ENCODE results near the gene PLD4. TPM values are rescaled to one million over a fixed set of nuclear protein-coding genes. Genes with fewer than 3 reads are reported as not detected.
A peak's percentile ranks its signal among the peaks of the same experiment; 100 is the strongest.

PLD4 gene
- total RNA-seq, 4 donors from 2014 or later: 1.7 to 4.1 TPM; not detected in 2

DNA sequence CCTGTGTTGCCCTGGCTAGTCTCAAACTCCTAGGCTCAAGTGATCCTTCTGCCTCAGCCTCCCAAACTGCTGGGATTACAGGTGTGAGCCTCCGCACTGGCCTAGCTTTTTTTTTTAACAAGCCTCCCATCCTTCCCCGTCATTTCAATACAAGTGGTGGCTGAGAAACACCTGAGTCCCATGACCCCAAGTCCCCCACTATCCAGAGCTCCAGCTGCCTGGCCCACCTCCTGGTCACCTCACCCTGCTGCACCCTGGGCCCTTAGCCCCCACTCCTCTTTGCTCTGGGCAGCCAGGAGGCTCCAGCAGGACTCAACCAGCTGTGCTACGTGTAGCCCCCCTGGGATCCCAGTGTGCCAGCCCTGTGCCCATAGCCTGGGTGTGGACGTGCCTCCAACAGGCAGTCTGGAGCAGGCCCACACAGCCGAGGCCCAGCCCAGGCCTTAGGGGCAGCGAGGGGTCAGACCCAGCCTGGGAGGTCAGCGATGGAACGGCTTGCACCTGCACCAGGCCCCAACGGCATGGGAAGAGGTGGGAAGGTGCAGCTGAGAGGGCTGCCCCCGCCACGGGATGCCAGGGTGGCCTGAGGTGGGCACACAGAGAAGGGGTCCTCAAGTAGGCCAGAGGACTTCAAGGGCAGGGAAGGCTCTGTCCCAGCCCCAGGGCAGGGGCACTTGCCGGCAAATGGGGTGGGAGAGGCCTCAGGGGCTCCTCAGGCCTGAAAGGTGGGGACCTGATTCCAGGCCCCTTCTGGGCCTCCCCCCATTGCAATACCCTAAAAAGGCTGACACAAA is 47.0 kb downstream of the PLD4 start:
- peak overlapping the region in 3 of 4 donors; percentile 65 to 91 (median 90) for H3K27ac ChIP-seq
- peaks cover 0 to 98% (median 19%) of the 10 kb centered on the region in 4 donors for H3K4me1 ChIP-seq
- H3K9me3 ChIP-seq: no peaks in the 10 kb centered on the region
- no peak for TF ChIP-seq POLR2A (IDR thresholded peaks at IDR 0.05)
- TF ChIP-seq, protein P1, sequence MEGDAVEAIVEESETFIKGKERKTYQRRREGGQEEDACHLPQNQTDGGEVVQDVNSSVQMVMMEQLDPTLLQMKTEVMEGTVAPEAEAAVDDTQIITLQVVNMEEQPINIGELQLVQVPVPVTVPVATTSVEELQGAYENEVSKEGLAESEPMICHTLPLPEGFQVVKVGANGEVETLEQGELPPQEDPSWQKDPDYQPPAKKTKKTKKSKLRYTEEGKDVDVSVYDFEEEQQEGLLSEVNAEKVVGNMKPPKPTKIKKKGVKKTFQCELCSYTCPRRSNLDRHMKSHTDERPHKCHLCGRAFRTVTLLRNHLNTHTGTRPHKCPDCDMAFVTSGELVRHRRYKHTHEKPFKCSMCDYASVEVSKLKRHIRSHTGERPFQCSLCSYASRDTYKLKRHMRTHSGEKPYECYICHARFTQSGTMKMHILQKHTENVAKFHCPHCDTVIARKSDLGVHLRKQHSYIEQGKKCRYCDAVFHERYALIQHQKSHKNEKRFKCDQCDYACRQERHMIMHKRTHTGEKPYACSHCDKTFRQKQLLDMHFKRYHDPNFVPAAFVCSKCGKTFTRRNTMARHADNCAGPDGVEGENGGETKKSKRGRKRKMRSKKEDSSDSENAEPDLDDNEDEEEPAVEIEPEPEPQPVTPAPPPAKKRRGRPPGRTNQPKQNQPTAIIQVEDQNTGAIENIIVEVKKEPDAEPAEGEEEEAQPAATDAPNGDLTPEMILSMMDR (IDR thresholded peaks at IDR 0.05): no peak
- no peaks in the 10 kb centered on the region for H3K27me3 ChIP-seq
- DNase-seq: no peak
- H3K4me3 ChIP-seq: no peak overlapping the region
- H3K36me3 ChIP-seq: no peaks in the 10 kb centered on the region

DNA sequence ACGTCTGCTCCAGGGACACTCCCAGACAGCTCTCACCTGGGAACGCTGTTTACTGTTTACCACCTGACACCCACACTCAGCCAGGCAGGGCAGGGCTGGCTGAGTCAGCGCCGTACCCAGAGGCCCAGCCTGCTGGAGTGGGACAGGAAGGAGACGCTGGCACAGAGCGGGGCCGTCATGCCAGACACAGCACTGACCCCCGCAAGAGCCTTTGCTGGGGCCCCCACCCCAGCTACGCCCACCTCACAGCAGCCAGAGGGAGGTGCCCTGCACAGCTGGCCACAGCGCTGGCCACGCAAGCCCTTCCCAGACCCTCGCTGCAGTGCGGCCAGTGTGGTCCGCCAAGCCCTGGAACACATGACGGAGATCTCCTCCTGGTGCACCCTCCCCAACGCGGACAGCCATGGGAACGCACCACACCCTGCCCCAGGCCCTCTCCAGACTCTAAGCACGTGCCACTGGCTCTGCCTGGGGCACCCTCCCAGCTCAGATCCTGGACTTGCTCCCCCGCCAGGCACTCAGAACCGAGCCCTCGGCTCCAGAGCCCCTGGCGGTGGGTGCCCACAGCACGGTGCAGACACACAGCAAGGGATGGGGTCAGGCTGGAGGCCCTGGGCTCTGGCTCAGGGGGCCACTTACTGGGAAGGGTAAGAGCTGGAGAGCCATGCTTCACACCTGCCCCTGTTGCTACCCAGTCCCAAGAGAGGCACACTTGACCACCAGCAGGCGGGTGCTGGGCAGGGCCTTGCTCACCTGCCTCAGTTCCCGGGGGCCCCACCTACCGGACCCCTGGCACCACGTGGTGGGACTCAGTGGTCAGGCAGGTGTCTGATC is 47.8 kb downstream of the PLD4 start:
- H3K4me1 ChIP-seq: peaks cover 2 to 98% (median 21%) of the 10 kb centered on the region in 4 donors

DNA sequence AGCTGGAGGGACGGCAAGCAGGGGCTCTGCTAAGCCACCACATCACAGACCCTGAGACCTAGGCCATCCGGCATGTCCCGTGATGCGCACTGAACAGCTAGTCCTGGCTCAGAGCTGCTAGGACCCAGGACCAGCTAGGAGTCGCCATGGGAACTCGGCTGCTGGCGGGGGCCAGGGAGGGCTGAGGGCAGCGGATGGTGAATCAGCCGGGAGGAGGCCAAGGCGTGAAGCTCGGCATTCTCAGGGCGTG is 48.4 kb downstream of the PLD4 start:
- H3K4me3 ChIP-seq: no peak overlapping the region
- H3K27me3 ChIP-seq: no peaks in the 10 kb centered on the region
- TF ChIP-seq, protein P1 (IDR thresholded peaks at IDR 0.05): no peak
- no peak for TF ChIP-seq POLR2A (IDR thresholded peaks at IDR 0.05)
- H3K27ac ChIP-seq: peak overlapping the region; percentile 55 to 91 (median 78)
- peaks cover 6 to 98% (median 19%) of the 10 kb centered on the region in 4 donors for H3K4me1 ChIP-seq
- peak in 2 of 3 donors; percentile 88 to 91 for DNase-seq
- no peaks in the 10 kb centered on the region for H3K36me3 ChIP-seq
- no peaks in the 10 kb centered on the region for H3K9me3 ChIP-seq

More for the DNA sequence above, 47.8 kb downstream of the PLD4 start:
- DNase-seq: peak in 2 of 3 donors; percentile 88 to 89
- Histone ChIP-seq H3K9me3 (no peaks in the 10 kb centered on the region), H3K36me3 (no peaks in the 10 kb centered on the region), H3K27me3 (no peaks in the 10 kb centered on the region), H3K27ac (peak overlapping the region; percentile 55 to 91 (median 78)), H3K4me3 (no peak overlapping the region)
- TF ChIP-seq, protein P1 (IDR thresholded peaks at IDR 0.05): no peak
- peak; percentile 52 to 72 for TF ChIP-seq POLR2A (IDR thresholded peaks at IDR 0.05)

DNA sequence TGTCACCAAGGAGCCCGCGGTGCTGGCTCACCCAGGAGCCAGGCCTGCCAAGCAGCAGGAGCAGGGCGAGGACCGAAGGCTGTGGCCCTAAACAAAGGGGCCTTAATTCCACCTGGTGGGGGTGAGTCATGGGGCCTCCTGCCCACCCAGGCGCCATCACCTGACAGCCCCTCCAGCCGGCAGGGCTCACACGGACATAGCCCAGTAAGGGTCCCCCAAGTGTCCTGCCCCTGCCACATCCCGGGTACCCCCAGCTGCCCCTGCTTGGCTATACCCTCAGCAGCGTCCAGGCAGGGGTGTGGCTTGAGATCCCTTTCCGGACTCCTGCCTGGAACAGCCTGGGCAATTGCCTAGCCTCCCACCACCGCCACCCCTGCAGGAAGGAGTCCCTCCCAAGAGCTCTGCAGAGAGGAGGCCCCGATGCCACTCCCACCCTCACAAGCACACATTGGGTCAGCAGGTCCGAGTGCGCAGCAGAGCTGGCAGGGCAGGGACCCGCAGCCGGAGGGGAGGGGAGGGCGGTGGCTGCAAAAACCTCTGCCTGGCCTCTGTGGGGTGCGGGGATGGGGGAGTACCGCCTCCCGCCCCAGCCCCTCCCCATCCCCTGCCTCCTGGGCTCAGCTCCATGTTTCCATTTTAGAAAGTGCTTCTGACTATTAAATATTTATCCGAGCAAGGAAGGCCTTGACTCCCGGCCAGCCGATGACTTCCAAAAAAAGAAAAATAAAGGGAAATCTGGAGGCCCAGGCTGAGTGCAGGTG is 48.9 kb downstream of the PLD4 start:
- no peak for DNase-seq
- H3K4me3 ChIP-seq: no peak overlapping the region
- H3K9me3 ChIP-seq: no peaks in the 10 kb centered on the region
- H3K27me3 ChIP-seq: no peaks in the 10 kb centered on the region
- no peaks in the 10 kb centered on the region for H3K36me3 ChIP-seq
- TF ChIP-seq POLR2A (IDR thresholded peaks at IDR 0.05): no peak
- TF ChIP-seq, protein P1 (IDR thresholded peaks at IDR 0.05): no peak
- H3K27ac ChIP-seq: peak overlapping the region; percentile 55 to 91 (median 78)
- H3K4me1 ChIP-seq: peaks cover 5 to 93% (median 17%) of the 10 kb centered on the region in 4 donors

DNA sequence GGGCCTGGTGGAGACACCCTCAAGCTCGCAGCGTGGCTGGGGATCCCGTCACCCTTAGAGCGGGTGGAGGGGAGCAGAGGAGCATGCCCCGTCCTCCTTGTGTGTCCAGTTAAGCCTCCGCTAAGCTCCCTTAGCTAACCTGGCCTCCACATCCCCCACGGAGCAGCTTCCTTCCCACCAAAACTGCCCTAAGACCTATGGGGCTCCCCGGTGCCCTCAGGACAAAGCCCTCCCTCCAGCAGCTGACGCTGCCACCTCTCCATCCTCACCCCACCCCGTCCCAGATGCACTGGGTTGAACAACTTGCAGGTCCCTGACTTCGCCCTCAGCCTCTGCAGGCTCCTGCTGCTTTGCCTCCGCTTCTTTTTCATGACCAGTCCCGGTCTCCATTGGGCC is 49.5 kb downstream of the PLD4 start:
- no peak for DNase-seq
- TF ChIP-seq, protein P1 (IDR thresholded peaks at IDR 0.05): no peak
- no peak for TF ChIP-seq POLR2A (IDR thresholded peaks at IDR 0.05)
- no peaks in the 10 kb centered on the region for H3K27me3 ChIP-seq
- no peaks in the 10 kb centered on the region for H3K9me3 ChIP-seq
- no peaks in the 10 kb centered on the region for H3K36me3 ChIP-seq
- no peak overlapping the region for H3K4me3 ChIP-seq
- H3K27ac ChIP-seq: peak overlapping the region; percentile 12 to 91 (median 72)
- H3K4me1 ChIP-seq: peaks cover 4 to 88% (median 17%) of the 10 kb centered on the region in 4 donors

All from Peyer's patch (tissue), 4 donors.